ENCODE measurements around the gene FGFRL1. TPM values are rescaled to one million over a fixed set of nuclear protein-coding genes. Genes with fewer than 3 reads are reported as not detected.
A peak's percentile ranks its signal among the peaks of the same experiment; 100 is the strongest.

Gene FGFRL1
- total and polyA plus RNA-seq, 2 of the 13 experiments (the other 11 are each of a cell fraction or from before 2014, with no cell fraction given), result 19.1 to 30.6 TPM

- TF ChIP-seq PLSCR1 (CRISPR knock-in tag; IDR thresholded peaks at IDR 0.05; ENCODE audit: borderline replicate concordance) (no peak), MTF2 (CRISPR knock-in tag; IDR thresholded peaks at IDR 0.05; ENCODE audit: borderline replicate concordance) (no peak), PHF8 (CRISPR knock-in tag; IDR thresholded peaks at IDR 0.05) (0 out of 2 replicates have a peak, but pooled peaks have one; percentile 36), RXRA (CRISPR knock-in tag; IDR thresholded peaks at IDR 0.05) (peak; percentile 31; the same call in 1 of the 2 replicates), UBTF (CRISPR knock-in tag; IDR thresholded peaks at IDR 0.05) (peak; percentile 90), CENPT (CRISPR knock-in tag; IDR thresholded peaks at IDR 0.05; ENCODE audit: low read depth) (no peak), ZNF251 (CRISPR knock-in tag; IDR thresholded peaks at IDR 0.05) (no peak), SOX13 (IDR thresholded peaks at IDR 0.05) (no peak), SOX13 (CRISPR knock-in tag; conservative IDR thresholded peaks at IDR 0.05 in 1 of 2, IDR thresholded peaks at IDR 0.05 in 1 of 2) (peak in 1 of 2 experiments; percentile 46; a peak in 2 of 4 replicates), ZFX (CRISPR knock-in tag; IDR thresholded peaks at IDR 0.05; ENCODE audit: low read depth) (peak; percentile 70), HDAC2 (CRISPR knock-in tag; IDR thresholded peaks at IDR 0.05) (peak; percentile 38; the same call in 1 of the 2 replicates), PHF21A (CRISPR knock-in tag; IDR thresholded peaks at IDR 0.05) (peak; percentile 62; the same call in 1 of the 2 replicates), SALL1 (CRISPR knock-in tag; IDR thresholded peaks at IDR 0.05) (peak; percentile 10; the same call in 1 of the 2 replicates), CCAR2 (optimal IDR thresholded peaks at IDR 0.05; ENCODE audit: low read depth, low read length) (no peak)
- TF ChIP-seq, protein P1, sequence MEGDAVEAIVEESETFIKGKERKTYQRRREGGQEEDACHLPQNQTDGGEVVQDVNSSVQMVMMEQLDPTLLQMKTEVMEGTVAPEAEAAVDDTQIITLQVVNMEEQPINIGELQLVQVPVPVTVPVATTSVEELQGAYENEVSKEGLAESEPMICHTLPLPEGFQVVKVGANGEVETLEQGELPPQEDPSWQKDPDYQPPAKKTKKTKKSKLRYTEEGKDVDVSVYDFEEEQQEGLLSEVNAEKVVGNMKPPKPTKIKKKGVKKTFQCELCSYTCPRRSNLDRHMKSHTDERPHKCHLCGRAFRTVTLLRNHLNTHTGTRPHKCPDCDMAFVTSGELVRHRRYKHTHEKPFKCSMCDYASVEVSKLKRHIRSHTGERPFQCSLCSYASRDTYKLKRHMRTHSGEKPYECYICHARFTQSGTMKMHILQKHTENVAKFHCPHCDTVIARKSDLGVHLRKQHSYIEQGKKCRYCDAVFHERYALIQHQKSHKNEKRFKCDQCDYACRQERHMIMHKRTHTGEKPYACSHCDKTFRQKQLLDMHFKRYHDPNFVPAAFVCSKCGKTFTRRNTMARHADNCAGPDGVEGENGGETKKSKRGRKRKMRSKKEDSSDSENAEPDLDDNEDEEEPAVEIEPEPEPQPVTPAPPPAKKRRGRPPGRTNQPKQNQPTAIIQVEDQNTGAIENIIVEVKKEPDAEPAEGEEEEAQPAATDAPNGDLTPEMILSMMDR (CRISPR knock-in tag; IDR thresholded peaks at IDR 0.05), result no peak
- TF ChIP-seq, protein P2, sequence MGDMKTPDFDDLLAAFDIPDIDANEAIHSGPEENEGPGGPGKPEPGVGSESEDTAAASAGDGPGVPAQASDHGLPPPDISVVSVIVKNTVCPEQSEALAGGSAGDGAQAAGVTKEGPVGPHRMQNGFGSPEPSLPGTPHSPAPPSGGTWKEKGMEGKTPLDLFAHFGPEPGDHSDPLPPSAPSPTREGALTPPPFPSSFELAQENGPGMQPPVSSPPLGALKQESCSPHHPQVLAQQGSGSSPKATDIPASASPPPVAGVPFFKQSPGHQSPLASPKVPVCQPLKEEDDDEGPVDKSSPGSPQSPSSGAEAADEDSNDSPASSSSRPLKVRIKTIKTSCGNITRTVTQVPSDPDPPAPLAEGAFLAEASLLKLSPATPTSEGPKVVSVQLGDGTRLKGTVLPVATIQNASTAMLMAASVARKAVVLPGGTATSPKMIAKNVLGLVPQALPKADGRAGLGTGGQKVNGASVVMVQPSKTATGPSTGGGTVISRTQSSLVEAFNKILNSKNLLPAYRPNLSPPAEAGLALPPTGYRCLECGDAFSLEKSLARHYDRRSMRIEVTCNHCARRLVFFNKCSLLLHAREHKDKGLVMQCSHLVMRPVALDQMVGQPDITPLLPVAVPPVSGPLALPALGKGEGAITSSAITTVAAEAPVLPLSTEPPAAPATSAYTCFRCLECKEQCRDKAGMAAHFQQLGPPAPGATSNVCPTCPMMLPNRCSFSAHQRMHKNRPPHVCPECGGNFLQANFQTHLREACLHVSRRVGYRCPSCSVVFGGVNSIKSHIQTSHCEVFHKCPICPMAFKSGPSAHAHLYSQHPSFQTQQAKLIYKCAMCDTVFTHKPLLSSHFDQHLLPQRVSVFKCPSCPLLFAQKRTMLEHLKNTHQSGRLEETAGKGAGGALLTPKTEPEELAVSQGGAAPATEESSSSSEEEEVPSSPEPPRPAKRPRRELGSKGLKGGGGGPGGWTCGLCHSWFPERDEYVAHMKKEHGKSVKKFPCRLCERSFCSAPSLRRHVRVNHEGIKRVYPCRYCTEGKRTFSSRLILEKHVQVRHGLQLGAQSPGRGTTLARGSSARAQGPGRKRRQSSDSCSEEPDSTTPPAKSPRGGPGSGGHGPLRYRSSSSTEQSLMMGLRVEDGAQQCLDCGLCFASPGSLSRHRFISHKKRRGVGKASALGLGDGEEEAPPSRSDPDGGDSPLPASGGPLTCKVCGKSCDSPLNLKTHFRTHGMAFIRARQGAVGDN (CRISPR knock-in tag; IDR thresholded peaks at IDR 0.05), result peak; percentile 57
- TF ChIP-seq, protein P3, sequence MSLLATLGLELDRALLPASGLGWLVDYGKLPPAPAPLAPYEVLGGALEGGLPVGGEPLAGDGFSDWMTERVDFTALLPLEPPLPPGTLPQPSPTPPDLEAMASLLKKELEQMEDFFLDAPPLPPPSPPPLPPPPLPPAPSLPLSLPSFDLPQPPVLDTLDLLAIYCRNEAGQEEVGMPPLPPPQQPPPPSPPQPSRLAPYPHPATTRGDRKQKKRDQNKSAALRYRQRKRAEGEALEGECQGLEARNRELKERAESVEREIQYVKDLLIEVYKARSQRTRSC (CRISPR knock-in tag; IDR thresholded peaks at IDR 0.05; ENCODE audit: low read depth), result no peak
- TF ChIP-seq, protein P4, sequence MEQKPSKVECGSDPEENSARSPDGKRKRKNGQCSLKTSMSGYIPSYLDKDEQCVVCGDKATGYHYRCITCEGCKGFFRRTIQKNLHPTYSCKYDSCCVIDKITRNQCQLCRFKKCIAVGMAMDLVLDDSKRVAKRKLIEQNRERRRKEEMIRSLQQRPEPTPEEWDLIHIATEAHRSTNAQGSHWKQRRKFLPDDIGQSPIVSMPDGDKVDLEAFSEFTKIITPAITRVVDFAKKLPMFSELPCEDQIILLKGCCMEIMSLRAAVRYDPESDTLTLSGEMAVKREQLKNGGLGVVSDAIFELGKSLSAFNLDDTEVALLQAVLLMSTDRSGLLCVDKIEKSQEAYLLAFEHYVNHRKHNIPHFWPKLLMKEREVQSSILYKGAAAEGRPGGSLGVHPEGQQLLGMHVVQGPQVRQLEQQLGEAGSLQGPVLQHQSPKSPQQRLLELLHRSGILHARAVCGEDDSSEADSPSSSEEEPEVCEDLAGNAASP (CRISPR knock-in tag; IDR thresholded peaks at IDR 0.05; ENCODE audit: borderline replicate concordance), result no peak
Observed at GRCh38 chr4:1035510-1035909, 24.1 kb downstream of the FGFRL1 start (continued).

Data from HepG2 (cell line).